K562 (cell line): ENCODE results near the gene RTP5. TPM values are rescaled to one million over a fixed set of nuclear protein-coding genes. Genes with fewer than 3 reads are reported as not detected.
A peak's percentile ranks its signal among the peaks of the same experiment; 100 is the strongest.

Experiments
- ATAC-seq: fragments of 200-7000 bp; cut with Tn5 transposase; 3 replicates; pipeline ENCODE4 v1.9.1; 2020; ENCODE audit warnings: moderate library complexity
- BruUV-seq: library from RNA; stranded (reverse); fragments of 400-500 nt; replicated peaks from 2 replicates; lab custom pipeline; 2021; lab: Mats Ljungman, UMichigan
- CTCF ChIA-PET: fragments of 300-600 bp; formaldehyde crosslinking; extraction: SDS; loops from one replicate; lab custom pipeline; 2021; ENCODE audit warnings: low intra/inter-chr PET ratio; lab: Yijun Ruan, JAX
- POLR2A ChIA-PET: fragments of 300-600, 350-650 bp; sonication (Branson Sonifier 250); formaldehyde crosslinking; extraction: SDS; loops from one replicate; lab custom pipeline; 2021; ENCODE audit warnings: antibody characterized with exemption, inconsistent platforms; lab: Yijun Ruan, JAX
- DNase-seq, 4 experiments: peaks; one replicate each; pipeline versions ENCODE4 v3.0.0 to v3.0.0-alpha.2; 2011 to 2018; ENCODE audit warnings: low spot score in 3 of 4, mixed read lengths in 3 of 4; ENCODE audit errors: extremely low read depth in 1 of 4
- FAIRE-seq: peaks from 2 replicates; lab custom pipeline; 2011; peaks lifted over from hg19 to GRCh38; lab: Jason Lieb, UNC
- H2AFZ ChIP-seq: 2 replicates; pipeline ENCODE4 v1.6.0; 2011; ENCODE audit warnings: low read depth, low read length, control low read depth, inconsistent platforms
- H3K27ac ChIP-seq: fragments of 200-600 bp; 3 replicates; pipeline ENCODE4 v1.8.0; 2011; ENCODE audit warnings: low read depth, mild to moderate bottlenecking, control low read depth, inconsistent platforms, low read length, moderate library complexity, mixed read lengths; ENCODE audit errors: extremely low read depth
- H3K27me3 ChIP-seq, 2 experiments: fragments of 300-600 bp in 1 of 2; 2 replicates in 1 of 2; 3 replicates in 1 of 2; pipeline versions ENCODE4 v1.6.0 to v1.8.0; 2011; ENCODE audit warnings: inconsistent platforms in 2 of 2, low read length in 2 of 2, mild to moderate bottlenecking in 1 of 2, mixed read lengths in 1 of 2, moderate library complexity in 1 of 2; ENCODE audit not compliant: control insufficient read depth in 2 of 2, insufficient read depth in 2 of 2
- H3K36me3 ChIP-seq: fragments of 300-600 bp; 3 replicates; pipeline ENCODE4 v1.8.0; 2011; ENCODE audit warnings: mild to moderate bottlenecking, low read length, inconsistent platforms; ENCODE audit not compliant: control insufficient read depth, insufficient read depth
- H3K4me1 ChIP-seq, 2 experiments: fragments of 200-600 bp in 1 of 2; replicated peaks in 1 of 2; 2 replicates in 1 of 2; 3 replicates in 1 of 2; pipeline versions ENCODE4 v1.5.1 to v1.8.0; 2011; ENCODE audit warnings: inconsistent platforms in 2 of 2, low read length in 2 of 2, mild to moderate bottlenecking in 1 of 2, mixed read lengths in 1 of 2, moderate library complexity in 1 of 2; ENCODE audit not compliant: control insufficient read depth in 2 of 2, insufficient read depth in 2 of 2
- H3K4me2 ChIP-seq: 2 replicates; pipeline ENCODE4 v1.6.1; 2011; ENCODE audit warnings: low read length, control low read depth, inconsistent platforms, mixed read lengths; ENCODE audit not compliant: insufficient read depth
- H3K4me3 ChIP-seq: fragments of 200-600 bp; sonication (generic), shearing (Covaris generic); 2 replicates; pipeline ENCODE4 v1.5.1; 2016; ENCODE audit warnings: control low read depth, inconsistent platforms
- H3K79me2 ChIP-seq: fragments of 200-600 bp; 3 replicates; pipeline ENCODE4 v1.8.0; 2011; ENCODE audit warnings: low read length, inconsistent platforms; ENCODE audit not compliant: control insufficient read depth, insufficient read depth
- H3K9ac ChIP-seq, 2 experiments: 2 replicates each; pipeline versions ENCODE4 v1.6.0 to v1.6.1; 2011; ENCODE audit warnings: low read depth in 2 of 2, low read length in 2 of 2, control low read depth in 1 of 2, inconsistent platforms in 1 of 2, mild to moderate bottlenecking in 1 of 2, mixed read lengths in 1 of 2; ENCODE audit not compliant: insufficient read depth in 1 of 2
- H3K9me1 ChIP-seq: one replicate; pipeline ENCODE4 v1.6.0; 2011; ENCODE audit warnings: inconsistent platforms, mild to moderate bottlenecking, low read length, moderate library complexity; ENCODE audit not compliant: control insufficient read depth, insufficient read depth
- H3K9me3 ChIP-seq: replicated peaks from 2 replicates; pipeline ENCODE4 v1.5.1; 2011; ENCODE audit warnings: low read depth, low read length, inconsistent platforms; ENCODE audit not compliant: control insufficient read depth, insufficient read depth
- H4K20me1 ChIP-seq: replicated peaks from 2 replicates; pipeline ENCODE4 v1.6.1; 2011; ENCODE audit warnings: low read length, inconsistent platforms, mixed read lengths; ENCODE audit not compliant: control insufficient read depth, insufficient read depth
- ARNT ChIP-seq, 2 experiments: fragments of 450-650 bp; IDR thresholded peaks; 2 replicates each; pipeline ENCODE4 v1.6.1; 2016; ENCODE audit warnings: mild to moderate bottlenecking in 1 of 2
- ATF7 ChIP-seq: fragments of 450-650 bp; IDR thresholded peaks from 2 replicates; pipeline ENCODE4 v1.7.1; 2014; ENCODE audit warnings: mild to moderate bottlenecking, moderate library complexity
- CBX5 ChIP-seq: IDR thresholded peaks from 2 replicates; pipeline ENCODE4 v1.6.1; 2014; ENCODE audit warnings: low read depth, borderline replicate concordance
- CCNT2 ChIP-seq: IDR thresholded peaks from 2 replicates; pipeline ENCODE4 v1.6.1; 2011; ENCODE audit warnings: borderline replicate concordance, low read depth, mild to moderate bottlenecking, moderate library complexity, mixed read lengths, low read length; ENCODE audit not compliant: insufficient read length; ENCODE audit errors: extremely low read depth
- FOXK2 ChIP-seq, 2 experiments: fragments of 450-650 bp; IDR thresholded peaks in 1 of 2; conservative IDR thresholded peaks in 1 of 2; 2 replicates each; pipeline ENCODE4 v1.6.1; 2016; ENCODE audit warnings: low read depth in 2 of 2, mild to moderate bottlenecking in 1 of 2
- KLF6 ChIP-seq: fragments of 250-450 bp; sonication (Bioruptor Pico); IDR thresholded peaks from 2 replicates; pipeline ENCODE4 v1.4.0; 2020; ENCODE audit warnings: mild to moderate bottlenecking, moderate library complexity, borderline replicate concordance
- MBD2 ChIP-seq: sonication (generic); IDR thresholded peaks from 2 replicates; pipeline ENCODE4 v1.6.1; 2016; ENCODE audit warnings: low read depth, borderline replicate concordance
- NCOA4 ChIP-seq: fragments of 450-650 bp; IDR thresholded peaks from 2 replicates; pipeline ENCODE4 v1.6.1; 2018; ENCODE audit warnings: mild to moderate bottlenecking; ENCODE audit not compliant: partially characterized antibody
- NR1H2 ChIP-seq: sonication (generic); formaldehyde crosslinking; IDR thresholded peaks from 2 replicates; pipeline ENCODE4 v1.4.0; 2020; ENCODE audit warnings: mild to moderate bottlenecking, missing genetic modification reagents
- PHF20 ChIP-seq: fragments of 450-650 bp; IDR thresholded peaks from 2 replicates; pipeline ENCODE4 v1.6.1; 2018; ENCODE audit not compliant: partially characterized antibody
- TSC22D4 ChIP-seq: fragments of 450-650 bp; IDR thresholded peaks from 2 replicates; pipeline ENCODE4 v1.6.1; 2016; ENCODE audit warnings: missing genetic modification characterization, missing biosample characterization, control low read depth
- U2AF1 ChIP-seq: fragments of 200-400 bp; formaldehyde crosslinking; optimal IDR thresholded peaks from 2 replicates; pipeline ENCODE3; 2017; ENCODE audit warnings: mild to moderate bottlenecking, low read depth, low read length, moderate library complexity
- XRCC4 ChIP-seq: IDR thresholded peaks from one replicate; pipeline ENCODE4 v1.6.1; 2011; ENCODE audit not compliant: insufficient read depth, insufficient read length; ENCODE audit errors: extremely low read depth
- ZC3H4 ChIP-seq: sonication (generic); formaldehyde crosslinking; IDR thresholded peaks from 2 replicates; pipeline ENCODE4 v1.9.0; 2021; ENCODE audit warnings: missing genetic modification reagents, borderline replicate concordance
- ZNF239 ChIP-seq: fragments of 250-450 bp; sonication (Bioruptor Pico); IDR thresholded peaks from 2 replicates; pipeline ENCODE4 v1.4.0; 2020; ENCODE audit warnings: mild to moderate bottlenecking
- ZNF263 ChIP-seq: sonication (generic); formaldehyde crosslinking; IDR thresholded peaks from 2 replicates; pipeline ENCODE4 v1.8.0; 2022; ENCODE audit warnings: mild to moderate bottlenecking, missing genetic modification reagents, borderline replicate concordance
- ZZZ3 ChIP-seq: fragments of 450-650 bp; IDR thresholded peaks from 2 replicates; pipeline ENCODE4 v1.6.1; 2016; ENCODE audit warnings: antibody characterized with exemption, mild to moderate bottlenecking, moderate library complexity
- WGBS: fragments of 100-300 bp; shearing (Covaris generic); methylation state at CpG from one replicate; pipeline ENCODE4 v1.1.6; 2016; ENCODE audit warnings: low coverage, mixed read lengths; ENCODE audit not compliant: insufficient coverage; ENCODE audit errors: missing lambda C conversion rate; 5-methylcytosine and 5-hydroxymethylcytosine counted together
- in situ Hi-C: fragments of 300-500 bp; cut with MboI; formaldehyde crosslinking; loops from 4 replicates; pipeline ENCODE4 v1.15.0; 2018; ENCODE audit warnings: inconsistent platforms, mixed read lengths
- intact Hi-C: fragments of 100-400 bp; cut with micrococcal nuclease; formaldehyde crosslinking; loops from 2 replicates; pipeline ENCODE4 v1.14.2; 2022
- polyA plus RNA-seq, 8 experiments: library from polyadenylated mRNA; depleted of rRNA in 4 of 8; stranded (reverse) in 5 of 8; unstranded in 3 of 8; fragments of >200 nt; fragmentation: Nextera tagmentation in 2 of 8; fragmentation: Illumina TruSeq in 1 of 8; extraction: Ambion mirVana in 2 of 8; extraction: Trizol in 1 of 8; gene quantifications; 2 replicates each; pipeline versions ENCODE4 v1.2.1 to v1.2.3, GENCODE V29; 2011 to 2014; ENCODE audit warnings: inconsistent platforms in 1 of 8, missing spikeins in 1 of 8
- total RNA-seq, 7 experiments: library from RNA; depleted of rRNA in 6 of 7; stranded (reverse); fragments of >200 nt in 6 of 7; fragmentation: Illumina TruSeq in 2 of 7; extraction: Trizol in 2 of 7; gene quantifications; 2 replicates each; pipeline versions ENCODE4 v1.2.1 to v1.2.3, GENCODE V29; 2011 to 2021; ENCODE audit warnings: low replicate concordance in 1 of 7
- TF ChIP-seq, protein P1 (sequence below), 2 experiments: fragments of 450-650 bp in 1 of 2; IDR thresholded peaks; 2 replicates each; pipeline ENCODE4 v1.6.1; 2011 to 2017; ENCODE audit warnings: low read depth in 2 of 2, antibody characterized with exemption in 1 of 2, borderline replicate concordance in 1 of 2, low read length in 1 of 2, mild to moderate bottlenecking in 1 of 2, mixed read lengths in 1 of 2; ENCODE audit not compliant: control insufficient read depth in 1 of 2
- TF ChIP-seq, protein P2 (sequence below): fragments of 450-650 bp; IDR thresholded peaks from 2 replicates; pipeline ENCODE4 v1.6.1; 2016; ENCODE audit warnings: antibody characterized with exemption

Gene RTP5
- total and polyA plus RNA-seq, 9 of the 15 experiments (the other 6 are each of a cell fraction or from before 2014, with no cell fraction given): not detected

DNA sequence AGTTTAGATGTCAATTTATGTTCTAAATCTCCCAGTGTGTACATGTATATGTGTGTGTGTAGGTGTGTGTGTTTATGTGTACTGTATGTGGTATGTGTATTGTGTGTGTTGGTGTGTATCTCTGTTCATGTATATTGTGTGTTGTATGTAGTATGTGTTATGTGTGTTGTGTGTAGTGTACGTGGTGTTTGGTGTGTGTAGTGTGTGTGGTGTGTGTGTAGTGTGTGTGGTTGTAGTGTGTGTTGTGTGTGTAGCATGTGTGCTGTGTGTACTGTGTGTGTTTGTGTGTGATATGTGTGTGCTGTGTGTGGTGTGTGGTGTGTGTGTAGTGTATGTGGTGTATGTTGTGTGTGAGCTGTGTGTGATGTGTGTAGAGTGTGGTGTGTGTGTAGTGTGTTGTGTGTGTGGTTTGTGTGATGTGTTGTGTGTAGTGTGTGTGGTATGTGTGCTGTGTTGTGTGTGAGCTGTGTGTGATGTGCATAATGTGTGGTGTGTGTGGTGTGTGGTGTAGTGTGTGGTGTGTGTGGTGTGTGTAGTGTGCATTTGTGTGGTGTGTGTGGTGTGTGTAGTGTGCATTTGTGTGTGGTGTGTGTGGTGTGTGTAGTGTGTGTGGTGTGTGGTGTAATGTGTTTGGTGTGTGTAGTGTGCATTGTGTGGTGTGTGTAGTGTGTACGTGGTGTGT is 5.2 kb upstream of the RTP5 start:
- Histone ChIP-seq H3K9me3 (peaks cover 4% of the 10 kb centered on the region; the same call in 1 of the 2 replicates), H3K79me2 (no peaks in the 10 kb centered on the region), H3K4me3 (no peak overlapping the region), H3K4me1 (peaks cover 5 to 49% of the 10 kb centered on the region in 2 experiments; a peak in 4 of 5 replicates), H3K9me1 (no peaks in the 10 kb centered on the region), H3K27ac (no peak overlapping the region; the same call in 2 of the 3 replicates), H3K36me3 (no peaks in the 10 kb centered on the region), H4K20me1 (peaks cover 5% of the 10 kb centered on the region), H2AFZ (no peak overlapping the region), H3K9ac (no peak overlapping the region), H3K27me3 (peaks cover 4 to 44% of the 10 kb centered on the region in 2 experiments; a peak in 4 of 5 replicates), H3K4me2 (no peak overlapping the region)
- ChIA-PET POLR2A (no interaction called here), CTCF (no interaction called here)
- intact Hi-C loops: no loop called here
- in situ Hi-C loops: no loop called here
- BruUV-seq: no TSS peak
- 55% methylated on average over 2 of the region's 2 CpGs for WGBS
- no peak for ATAC-seq
- no peak for FAIRE-seq
- DNase-seq: no peak
- TF ChIP-seq ZNF263 (no peak), KLF6 (CRISPR knock-in tag) (no peak), MBD2 (no peak), CBX5 (no peak), PHF20 (peak; percentile 59), ZZZ3 (no peak), CCNT2 (no peak), U2AF1 (no peak), XRCC4 (no peak), ZNF239 (no peak), TSC22D4 (0 out of 2 replicates have a peak, but pooled peaks have one; percentile 21), ATF7 (no peak), ZC3H4 (CRISPR knock-in tag) (no peak; the same call in 1 of the 2 replicates), ARNT (IDR thresholded peaks at IDR 0.05) (no peak), NCOA4 (peak; percentile 27), FOXK2 (conservative IDR thresholded peaks at IDR 0.05 in 1 of 2, IDR thresholded peaks at IDR 0.05 in 1 of 2; ENCODE audit: low read depth in 2 of 2) (no peak), NR1H2 (CRISPR knock-in tag) (no peak)
- TF ChIP-seq, protein P1, sequence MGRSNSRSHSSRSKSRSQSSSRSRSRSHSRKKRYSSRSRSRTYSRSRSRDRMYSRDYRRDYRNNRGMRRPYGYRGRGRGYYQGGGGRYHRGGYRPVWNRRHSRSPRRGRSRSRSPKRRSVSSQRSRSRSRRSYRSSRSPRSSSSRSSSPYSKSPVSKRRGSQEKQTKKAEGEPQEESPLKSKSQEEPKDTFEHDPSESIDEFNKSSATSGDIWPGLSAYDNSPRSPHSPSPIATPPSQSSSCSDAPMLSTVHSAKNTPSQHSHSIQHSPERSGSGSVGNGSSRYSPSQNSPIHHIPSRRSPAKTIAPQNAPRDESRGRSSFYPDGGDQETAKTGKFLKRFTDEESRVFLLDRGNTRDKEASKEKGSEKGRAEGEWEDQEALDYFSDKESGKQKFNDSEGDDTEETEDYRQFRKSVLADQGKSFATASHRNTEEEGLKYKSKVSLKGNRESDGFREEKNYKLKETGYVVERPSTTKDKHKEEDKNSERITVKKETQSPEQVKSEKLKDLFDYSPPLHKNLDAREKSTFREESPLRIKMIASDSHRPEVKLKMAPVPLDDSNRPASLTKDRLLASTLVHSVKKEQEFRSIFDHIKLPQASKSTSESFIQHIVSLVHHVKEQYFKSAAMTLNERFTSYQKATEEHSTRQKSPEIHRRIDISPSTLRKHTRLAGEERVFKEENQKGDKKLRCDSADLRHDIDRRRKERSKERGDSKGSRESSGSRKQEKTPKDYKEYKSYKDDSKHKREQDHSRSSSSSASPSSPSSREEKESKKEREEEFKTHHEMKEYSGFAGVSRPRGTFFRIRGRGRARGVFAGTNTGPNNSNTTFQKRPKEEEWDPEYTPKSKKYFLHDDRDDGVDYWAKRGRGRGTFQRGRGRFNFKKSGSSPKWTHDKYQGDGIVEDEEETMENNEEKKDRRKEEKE (IDR thresholded peaks at IDR 0.05; ENCODE audit: borderline replicate concordance in 1 of 2, control insufficient read depth in 1 of 2, low read depth in 2 of 2, low read length in 1 of 2): no peak
- TF ChIP-seq, protein P2, sequence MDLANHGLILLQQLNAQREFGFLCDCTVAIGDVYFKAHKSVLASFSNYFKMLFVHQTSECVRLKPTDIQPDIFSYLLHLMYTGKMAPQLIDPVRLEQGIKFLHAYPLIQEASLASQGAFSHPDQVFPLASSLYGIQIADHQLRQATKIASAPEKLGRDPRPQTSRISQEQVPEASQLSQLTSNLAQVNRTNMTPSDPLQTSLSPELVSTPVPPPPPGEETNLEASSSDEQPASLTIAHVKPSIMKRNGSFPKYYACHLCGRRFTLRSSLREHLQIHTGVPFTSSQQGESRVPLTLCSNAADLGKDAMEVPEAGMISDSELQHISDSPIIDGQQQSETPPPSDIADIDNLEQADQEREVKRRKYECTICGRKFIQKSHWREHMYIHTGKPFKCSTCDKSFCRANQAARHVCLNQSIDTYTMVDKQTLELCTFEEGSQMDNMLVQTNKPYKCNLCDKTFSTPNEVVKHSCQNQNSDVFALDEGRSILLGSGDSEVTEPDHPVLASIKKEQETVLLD: no peak
